Stimulated activated CD4-positive, alpha-beta T cell treated with anti-CD3 and anti-CD28 coated beads, Interleukin-15, amount 100 ng/mL, for 48 hours (primary cell): Measurements from ENCODE around the gene GAST.
A peak's percentile ranks its signal among the peaks of the same experiment; 100 is the strongest.

Source experiments
- DNase-seq, 2 donors: peaks; one replicate each; pipeline ENCODE4 v3.0.0-alpha.2; 2020; ENCODE audit warnings: low read depth in 2 of 2

The GAST gene

DNA sequence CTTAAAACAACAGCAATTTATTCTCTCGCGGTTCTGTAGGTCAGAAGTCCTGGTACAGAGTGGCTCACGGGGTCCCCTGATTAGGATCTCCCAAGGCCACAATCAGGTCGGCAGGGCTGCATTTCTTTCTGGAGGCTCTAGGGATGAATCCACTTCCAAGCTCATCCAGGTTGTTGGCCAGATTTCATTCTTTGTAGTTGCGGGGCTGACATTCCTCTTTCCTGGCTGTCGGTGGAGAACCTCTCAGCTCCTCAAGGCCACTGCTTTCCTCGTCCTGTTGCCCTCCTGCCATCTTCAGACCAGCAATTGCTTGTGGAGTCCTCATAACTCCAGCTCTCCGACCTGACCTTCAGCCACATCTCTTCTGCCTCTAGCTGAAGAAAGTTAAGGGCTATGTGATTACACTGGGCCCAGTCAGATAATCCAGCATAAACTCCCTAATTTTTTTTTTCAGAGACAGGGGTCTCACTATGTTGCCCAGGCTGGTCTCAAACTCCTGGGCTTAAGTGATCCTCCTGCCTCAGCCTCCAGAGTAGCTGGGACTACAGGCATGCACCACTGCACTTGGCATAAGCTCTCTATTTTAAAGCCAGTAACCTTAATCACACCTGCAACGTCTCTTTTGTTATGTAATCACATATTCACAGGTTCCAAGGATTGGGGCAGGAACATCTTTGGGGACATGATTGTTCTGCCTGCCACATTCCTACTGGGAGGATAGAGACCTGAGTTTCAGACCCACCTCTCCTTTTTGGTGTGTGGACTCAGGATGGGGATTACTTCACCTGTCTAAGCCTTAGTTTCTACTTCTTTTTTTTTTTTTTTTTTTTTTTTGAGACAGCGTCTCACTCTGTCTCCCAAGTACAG is 4.1 kb upstream of the GAST start:
- DNase-seq = no peak

DNA sequence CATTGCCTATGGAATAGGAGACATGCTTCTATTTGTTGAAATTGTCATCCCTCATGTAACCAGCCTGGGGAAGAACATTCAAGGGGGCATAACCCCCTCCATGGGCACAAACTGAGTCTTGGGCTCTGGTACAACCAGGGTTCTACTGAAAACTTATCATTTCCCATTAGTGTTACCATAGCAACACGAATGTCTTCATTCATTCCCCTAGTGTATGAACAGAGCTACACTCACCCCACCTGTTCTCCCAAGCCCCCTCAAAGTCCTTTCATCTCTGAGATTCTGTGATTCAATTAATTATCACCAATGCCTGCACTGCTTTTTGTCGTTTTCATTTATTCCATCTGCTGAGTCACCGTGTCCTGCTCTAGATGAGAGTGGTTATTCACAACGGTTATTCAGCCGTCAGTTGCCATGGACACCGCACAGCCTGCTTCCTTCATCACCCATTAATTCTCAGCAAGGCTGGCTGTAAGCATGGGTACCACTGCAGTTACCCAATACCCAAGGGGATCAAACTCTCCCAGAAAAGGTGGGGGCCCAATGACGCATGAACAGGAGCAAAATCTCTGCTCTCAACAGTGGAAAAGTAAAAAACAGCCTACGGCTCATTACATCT is 1.6 kb upstream of the GAST start:
- DNase-seq = peak in 1 of 2 donors; percentile 20

DNA sequence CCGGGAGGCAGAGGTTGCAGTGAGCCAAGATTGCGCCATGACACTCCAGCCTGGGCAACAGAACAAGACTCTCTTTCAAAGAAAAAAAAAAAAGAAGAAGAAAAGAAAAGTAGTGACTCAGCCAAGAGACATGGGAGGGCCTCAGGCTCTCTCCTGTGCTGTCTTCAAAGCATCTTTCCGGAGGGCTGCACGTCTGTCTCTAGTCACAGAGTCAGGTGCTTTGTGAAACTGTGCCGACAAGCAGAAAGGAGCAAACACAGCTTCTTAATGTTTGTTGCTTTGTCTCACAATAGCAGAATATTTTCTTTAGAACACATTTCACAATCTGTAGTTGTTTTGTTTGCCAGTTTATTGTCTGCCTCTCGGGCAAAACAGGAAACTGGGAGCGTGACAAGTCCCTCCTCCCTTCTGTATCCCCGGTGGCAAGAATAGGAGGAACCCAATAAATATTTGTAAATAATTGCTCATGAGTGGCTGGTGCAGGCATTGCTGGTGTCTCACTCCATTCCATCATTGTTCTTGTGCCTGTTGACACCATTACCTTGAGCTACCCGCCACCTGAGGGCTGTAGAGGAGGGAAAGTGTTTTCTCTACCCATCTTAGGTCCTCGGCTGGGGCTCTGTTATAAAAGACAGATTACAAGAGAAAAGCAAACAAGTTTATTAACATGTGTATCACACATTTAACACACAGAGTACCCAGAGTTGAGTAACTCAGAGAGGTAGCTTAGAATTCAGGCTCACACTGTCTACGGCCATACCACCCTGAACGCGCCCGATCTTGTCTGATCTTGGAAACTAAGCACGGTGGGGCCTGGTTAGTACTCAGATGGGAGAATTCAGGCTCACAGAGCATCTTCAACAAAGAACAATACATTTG is 5.5 kb downstream of the GAST start:
- no peak for DNase-seq

DNA sequence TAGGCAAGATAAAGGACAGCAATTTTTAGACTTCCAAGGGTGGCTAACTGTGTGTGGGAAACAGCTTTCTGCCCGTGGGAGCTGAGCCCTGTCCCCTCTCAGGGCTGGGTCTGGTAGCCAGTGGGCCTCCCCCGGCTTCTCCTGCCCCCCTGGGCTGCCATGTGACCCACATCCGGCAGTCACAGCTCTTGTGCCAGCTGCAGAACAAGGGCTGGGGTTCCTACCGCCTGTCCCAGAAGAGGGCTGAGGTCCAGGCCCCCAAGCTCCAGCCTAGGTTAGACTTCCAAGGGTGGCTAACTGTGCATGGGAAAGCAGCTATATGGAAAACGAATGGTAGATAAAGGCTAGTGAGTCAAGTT is 6.1 kb downstream of the GAST start:
- DNase-seq = no peak

DNA sequence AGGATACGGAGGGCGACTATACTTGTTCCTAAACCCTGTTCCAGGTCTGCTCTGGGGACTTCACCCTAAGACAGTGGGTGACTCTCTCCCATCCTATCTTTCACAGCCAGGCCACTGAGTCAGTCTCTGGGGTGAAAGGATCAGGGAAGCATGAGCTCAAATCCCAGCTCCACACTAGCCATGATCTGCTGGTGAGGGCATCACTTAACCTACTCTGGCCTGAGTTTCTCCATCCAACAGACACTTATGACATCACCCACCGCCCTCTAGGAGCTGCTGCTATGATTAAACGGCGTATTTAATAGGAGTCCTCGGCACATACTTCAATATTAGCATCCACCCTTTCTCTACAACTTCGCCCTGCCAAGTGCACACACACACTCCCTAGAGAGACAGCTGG is 10.1 kb downstream of the GAST start:
- no peak for DNase-seq

DNA sequence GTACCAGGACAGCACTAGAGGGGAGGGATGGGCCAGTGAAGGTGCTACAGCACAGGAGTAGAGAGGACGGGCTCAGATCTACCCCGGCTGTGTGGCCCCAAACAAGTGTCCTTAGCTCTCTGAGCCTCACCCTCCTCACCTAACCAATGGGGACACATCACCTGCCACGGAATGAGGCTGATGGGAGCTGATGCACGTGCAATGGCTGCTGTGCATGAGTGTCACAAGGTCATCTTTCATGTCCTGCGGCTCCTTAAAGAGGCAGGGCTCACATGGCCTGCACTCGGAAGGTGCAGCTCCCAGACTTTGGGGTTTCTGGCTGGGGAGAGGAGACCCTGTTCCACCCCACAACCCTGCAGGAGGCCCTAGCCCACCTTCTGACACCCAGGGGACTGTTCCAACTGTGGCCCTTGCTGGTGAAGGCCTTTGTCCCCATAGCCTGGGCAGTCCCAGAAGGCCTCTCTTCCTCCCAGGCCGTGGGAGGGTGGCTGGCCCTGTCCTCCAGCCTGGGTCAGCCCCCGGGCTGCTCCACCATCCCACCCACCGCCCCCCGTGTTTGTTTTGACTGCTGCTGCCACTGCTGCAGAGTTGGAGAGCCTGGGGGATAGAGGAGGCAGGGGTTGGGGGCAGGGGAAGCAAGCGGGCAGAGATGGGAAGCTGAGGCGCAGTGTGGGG is 11.8 kb downstream of the GAST start:
- DNase-seq = no peak

DNA sequence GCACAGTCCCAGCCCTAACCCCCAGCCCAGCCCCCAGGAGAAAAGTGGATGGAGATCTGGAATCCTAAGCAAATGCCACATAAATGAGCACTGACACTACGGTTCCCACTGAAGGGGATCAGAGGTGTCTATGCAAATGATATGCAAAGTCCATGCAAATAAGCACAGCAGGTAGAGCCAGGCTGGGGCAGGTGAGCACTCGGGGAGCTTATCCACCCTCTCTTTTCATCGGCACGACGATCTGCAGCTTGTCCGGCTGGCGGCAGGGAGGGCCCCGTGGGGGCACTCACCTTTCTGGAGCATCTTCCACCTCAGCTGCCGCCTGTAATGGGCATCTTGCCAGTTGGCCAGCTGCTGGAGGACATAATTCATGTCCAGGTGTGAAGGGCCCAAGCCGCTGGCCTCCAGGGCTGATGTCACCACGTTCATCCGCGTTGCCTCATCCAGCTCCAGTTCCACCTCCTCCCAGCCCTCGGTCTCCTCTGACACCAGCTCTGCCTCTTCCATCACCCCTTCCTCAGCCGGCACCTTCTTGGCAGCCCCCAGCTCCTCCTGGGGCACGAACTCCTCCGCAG is 12.4 kb downstream of the GAST start:
- DNase-seq = no peak

DNA sequence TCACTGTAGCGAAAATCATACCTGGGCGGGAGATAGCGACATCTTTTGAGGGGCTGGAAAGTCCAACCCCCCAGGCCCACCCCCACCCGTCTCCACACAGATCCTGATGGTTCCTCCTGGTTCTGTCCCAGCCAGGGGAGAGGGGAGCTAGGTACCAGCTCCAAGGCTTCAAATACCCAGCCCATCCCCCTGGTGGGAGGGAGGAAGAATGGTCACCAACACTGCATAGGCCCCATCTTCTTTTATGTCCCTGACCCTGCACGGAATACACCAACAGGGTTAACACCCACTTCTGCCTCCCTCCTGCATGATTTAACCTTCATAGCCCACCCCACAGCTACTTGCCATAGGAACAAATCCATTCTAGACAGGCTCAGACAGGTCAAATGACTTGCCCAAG is 13.0 kb downstream of the GAST start:
- DNase-seq = no peak

DNA sequence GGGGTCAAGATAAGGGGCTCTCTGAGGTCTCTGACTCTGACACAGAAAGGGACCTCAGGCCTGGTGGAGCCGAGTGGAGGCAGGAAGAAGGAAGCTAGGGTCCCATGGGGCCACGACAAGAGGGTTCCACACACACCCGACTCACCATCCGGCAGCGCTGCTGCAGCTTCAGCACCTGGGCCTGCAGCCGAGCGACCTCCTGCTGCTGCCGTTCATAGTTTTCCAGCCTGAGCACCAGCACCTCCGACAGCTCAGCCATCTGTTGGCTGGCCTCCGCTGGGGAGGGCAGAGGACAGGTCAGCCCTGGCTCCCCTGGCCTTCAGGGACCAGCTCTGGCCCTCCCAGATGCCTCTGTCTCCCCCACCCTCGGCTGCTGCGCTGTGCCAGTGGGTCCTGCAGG is 15.9 kb downstream of the GAST start:
- no peak for DNase-seq

DNA sequence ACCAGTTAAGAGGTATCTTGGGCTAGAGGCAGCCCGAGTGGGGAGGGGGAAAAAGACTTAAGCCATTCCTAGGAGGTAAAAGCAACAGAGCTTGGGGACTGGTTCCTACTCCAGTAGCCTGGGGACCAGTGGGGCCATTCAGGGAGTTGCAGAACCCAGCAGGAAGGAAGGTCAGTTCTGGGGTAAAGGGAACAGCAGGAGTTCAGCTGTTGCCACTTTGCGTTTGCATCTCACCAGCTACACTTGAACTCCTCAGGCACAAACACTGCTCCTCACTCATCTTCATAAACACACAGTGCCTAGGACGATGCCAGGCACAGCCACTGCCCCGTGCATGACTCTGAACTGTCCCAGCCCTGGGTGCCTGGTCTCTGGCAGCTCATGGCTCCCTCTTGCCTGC is 18.3 kb downstream of the GAST start:
- DNase-seq = no peak

DNA sequence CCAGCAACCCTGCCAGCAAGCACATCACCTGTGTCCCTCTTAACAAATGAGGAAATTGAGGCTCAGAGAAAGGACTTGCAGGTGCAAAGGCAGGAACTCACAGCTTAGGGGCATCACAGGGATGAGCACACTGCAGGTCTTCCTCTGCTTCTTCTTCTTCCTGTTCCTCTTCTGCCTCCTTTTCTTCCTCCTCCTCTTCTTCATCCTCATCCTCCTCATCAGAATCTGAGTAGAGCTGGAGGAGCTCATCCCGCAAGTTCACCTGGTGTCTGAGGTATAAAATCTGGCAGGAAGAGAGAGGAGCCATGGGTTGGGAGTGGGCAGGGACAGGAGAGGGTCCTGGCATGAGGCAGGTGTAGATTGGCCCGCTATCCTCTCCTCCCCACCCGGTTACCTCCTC is 19.7 kb downstream of the GAST start:
- no peak for DNase-seq

DNA sequence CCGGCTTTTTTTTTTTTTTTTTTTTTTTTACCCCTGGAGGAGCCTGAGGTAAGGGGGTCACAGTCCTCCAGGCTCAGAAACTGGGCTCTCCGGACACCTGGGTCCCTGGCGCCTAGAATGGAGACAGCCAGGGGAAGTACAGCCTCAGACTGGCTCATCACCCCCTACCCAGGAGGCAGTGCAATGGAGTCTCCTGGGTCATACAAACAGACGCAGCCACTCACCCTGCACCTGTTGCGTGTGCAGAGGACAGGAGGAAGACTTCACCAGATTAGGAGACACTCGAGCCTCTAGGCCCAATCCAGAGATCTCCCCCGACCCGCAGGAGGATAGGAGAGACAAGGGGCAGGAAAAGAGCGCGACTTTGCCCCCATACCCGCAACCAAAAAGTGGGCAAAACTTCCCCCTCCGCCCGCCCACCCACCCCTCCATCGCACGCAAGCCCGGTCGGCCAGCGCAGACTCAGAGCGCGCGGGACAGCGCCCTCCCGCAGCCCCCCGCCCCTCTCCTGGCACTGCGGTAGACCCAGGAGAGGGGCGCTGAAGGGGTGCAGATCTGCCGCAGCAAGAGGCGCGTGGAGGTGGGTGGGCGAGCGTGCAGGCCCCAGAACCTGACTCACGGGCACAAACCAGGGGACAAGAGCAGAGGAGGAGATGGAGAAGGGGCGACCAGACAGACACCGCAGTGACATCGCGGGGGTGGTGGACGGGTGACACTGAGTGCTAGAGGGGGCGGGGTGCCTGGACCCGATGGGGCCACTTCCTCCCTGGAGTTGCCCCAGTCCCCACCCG is 21.4 kb downstream of the GAST start:
- DNase-seq = no peak

DNA sequence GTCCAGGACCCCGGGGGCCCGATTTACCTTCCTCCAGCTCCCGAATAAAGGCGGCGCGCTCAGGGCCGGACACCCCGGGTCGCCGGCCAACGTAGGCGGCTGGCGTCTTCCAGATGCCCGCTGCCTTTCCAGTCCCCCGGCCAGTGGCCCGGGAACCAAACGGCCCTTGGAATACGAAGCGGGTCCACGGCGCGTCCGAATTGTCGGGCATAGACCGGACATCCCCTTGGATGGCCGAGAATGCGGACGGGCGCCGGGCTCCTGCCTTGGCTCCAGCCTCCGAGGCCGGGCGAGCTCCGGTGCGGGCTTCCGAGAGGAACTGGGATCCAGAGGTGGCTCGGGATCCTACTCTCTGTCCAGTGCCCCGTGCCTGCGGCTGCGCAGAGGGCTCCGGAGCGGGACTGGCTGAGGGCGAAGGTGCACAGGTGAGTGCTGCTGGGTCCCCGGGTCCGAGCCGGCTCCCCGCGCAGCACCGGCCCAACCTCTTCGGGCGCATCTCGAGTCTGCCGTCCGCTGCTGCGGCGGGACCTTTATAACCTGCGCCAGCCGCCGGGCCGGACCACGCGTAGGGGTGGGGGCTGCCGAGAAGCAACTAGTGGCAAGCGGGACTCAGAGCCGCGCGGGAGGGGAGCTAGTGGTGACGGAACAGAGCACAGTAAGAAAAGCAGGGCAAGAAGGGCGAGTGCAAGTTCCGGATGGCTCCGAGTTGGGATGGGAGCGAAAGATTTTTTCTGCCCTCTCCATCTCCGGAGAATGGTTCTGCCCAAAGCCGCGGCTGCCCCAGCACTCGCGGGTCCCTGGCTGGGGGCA is 22.2 kb downstream of the GAST start, which contains the start of gene HAP1:
Gene HAP1 (minus strand): TSS at position 505 of the 810 bp plus-strand sequence. CDS start 9 bp downstream, at position 496.
- no peak for DNase-seq

DNA sequence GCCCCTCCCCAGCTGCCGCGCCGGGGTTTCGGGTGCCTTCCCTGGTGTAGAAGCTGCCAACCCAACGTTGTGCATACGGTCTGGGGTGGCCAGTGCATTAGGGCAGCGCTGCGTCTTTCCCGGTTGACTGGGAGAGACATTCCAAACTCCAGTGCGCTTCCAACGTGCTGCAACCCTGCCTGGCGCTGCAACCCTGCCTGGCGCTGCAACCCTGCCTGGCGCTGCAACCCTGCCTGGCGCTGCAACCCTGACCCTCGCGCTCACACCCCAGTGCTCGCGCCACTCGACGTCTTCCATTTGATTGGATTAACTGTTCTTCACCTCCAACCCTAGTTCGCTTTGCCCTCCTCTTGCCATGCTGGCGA is 22.8 kb downstream of the GAST start:
- no peak for DNase-seq

DNA sequence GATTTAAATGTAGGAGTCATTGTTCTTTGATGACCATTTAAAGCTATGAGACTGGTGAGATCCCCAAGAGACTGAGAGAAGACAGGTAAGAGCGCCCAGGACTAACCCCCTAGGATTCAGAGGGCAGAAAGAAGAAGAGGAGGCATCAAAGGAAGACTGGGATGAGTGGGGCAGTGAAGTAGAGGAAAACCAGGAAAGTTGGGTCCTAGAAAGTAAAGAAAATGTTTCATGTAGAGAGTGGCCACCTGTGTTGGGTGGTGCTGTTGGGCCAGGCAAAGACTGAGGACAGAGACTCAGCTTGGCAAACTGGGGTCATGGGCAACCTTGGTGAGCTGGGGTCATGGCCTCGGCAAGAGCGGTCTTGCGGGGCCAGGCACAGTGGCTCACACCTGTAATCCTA is 23.6 kb downstream of the GAST start:
- no peak for DNase-seq

DNA sequence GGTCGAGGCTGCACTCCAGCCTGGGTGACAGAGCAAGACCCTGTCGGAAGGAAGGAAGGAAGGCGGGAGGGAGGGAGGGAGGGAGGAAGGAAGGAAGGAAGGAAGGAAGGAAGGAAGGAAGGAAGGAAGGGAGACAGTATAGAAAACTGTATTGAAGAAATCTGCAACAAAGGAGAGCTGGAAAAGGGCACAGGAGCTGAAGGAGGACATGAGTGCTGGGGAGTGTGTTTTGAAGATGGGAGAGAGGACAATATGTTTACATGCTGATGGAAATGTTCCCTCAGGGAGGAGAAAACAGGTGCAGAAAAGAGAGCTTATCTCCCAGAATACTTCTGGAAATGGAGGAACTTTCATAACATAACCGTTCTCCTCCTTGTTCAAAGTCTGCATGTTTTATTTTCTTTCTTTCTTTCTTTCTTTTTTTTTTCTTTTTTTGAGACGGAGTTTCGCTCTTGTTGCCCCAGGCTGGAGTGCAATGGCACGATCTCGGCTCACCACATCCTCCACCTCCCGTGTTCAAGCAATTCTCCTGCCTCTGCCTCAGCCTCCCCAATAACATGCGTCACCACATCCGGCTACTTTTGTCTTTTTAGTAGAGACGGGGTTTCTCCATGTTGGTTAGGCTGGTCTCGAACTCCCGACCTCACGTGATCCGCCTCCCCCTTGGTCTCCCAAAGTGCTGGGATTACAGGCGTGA is 25.0 kb downstream of the GAST start:
- DNase-seq = no peak

DNA sequence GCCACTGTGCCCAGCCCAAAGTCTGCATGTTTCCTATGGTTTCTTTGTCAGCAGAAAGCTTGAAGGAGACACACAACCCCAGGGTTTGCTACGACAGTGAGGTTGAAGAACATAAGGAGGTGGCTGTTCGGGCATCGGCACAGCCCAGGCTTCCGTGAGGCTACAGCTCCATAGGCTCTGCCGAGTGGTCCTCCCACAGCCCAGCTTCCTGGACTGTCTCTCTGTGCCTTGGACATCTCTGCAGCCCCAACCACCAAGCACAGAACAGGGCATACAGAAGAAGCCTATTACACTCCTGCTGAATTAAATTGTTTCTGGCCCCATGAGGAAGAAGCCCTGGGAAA is 25.5 kb downstream of the GAST start:
- no peak for DNase-seq

DNA sequence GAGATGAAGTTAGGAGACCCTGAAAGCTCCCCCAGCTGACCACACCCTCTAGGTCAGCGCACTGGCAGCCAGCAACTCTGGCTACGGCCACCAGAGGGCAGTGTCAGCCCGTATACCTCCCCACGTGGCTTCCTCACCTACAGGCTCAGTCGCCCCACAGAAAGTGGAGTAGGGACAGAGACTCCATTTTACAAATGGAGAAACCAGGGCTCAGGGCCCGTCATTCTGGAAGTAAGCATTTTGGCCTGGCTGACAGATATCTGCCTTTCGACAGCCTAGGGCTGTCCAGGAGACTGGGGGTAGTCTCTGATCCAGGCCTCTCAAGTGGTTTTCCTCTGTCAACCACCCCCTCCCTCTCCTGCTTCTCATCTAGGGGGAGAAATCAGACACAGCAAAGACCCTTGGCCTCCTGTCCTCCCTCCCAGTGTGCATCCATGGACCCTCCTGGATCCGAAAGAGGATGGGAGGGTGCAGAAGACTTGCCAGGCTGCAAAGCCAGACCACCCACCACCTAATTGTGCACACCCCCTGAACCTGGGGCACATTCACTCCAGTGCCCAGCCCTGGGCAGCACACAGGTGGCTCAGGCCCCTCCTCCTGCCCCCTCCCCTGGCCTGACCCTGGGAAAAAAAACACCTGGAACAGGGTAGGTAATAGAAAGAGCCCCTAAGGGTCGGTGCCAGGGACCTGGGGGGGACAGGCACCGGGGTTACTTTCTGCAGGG is 26.1 kb downstream of the GAST start:
- DNase-seq = peak; percentile 62 to 73

DNA sequence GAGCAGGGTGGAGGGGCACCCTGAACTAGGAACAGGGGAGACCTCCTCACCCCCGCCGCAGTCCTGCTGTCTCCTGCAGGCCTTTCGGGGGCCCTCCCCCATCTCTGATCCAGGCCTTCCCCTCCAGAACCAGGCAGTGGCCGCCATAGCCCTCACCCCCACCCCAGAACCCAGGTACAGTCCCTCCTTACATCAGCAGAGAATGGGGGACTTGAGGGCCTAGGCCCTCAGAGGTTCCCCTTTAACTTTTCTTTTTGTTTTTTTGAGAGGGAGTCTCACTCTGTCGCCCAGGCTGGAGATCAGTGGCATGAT is 26.6 kb downstream of the GAST start:
- no peak for DNase-seq
